Large intestine (tissue), 3 donors: ENCODE measurements around the gene ARL4C. TPM values are rescaled to one million over a fixed set of nuclear protein-coding genes. Genes with fewer than 3 reads are reported as not detected.

Source experiments
- DNase-seq, 2 donors: peaks; one replicate each; pipeline versions ENCODE4 v3.0.0 to v3.0.0-alpha.2; 2013
- H3K27ac ChIP-seq: one replicate; pipeline ENCODE4 v1.5.1; 2013; ENCODE audit warnings: low read length
- H3K27me3 ChIP-seq: 2 replicates; pipeline ENCODE4 v1.6.1; 2013; ENCODE audit warnings: low read length; ENCODE audit not compliant: control insufficient read depth, insufficient read depth
- H3K36me3 ChIP-seq: 2 replicates; pipeline ENCODE4 v1.6.1; 2013; ENCODE audit warnings: low read length; ENCODE audit not compliant: control insufficient read depth, insufficient read depth
- H3K4me1 ChIP-seq: one replicate; pipeline ENCODE4 v1.6.1; 2013; ENCODE audit warnings: low read length; ENCODE audit not compliant: control insufficient read depth, insufficient read depth
- H3K4me3 ChIP-seq: one replicate; pipeline ENCODE4 v1.5.1; 2013; ENCODE audit warnings: low read length
- H3K9me3 ChIP-seq: one replicate; pipeline ENCODE4 v1.6.1; 2013; ENCODE audit warnings: mild to moderate bottlenecking, low read depth, low read length, moderate library complexity; ENCODE audit not compliant: control insufficient read depth
- WGBS: methylation state at CpG from one replicate; pipeline ENCODE4 v1.1.5; 2013; ENCODE audit warnings: low lambda C conversion rate; ENCODE audit not compliant: insufficient coverage; 5-methylcytosine and 5-hydroxymethylcytosine counted together
- polyA plus RNA-seq: library from polyadenylated mRNA; unstranded; fragments of 120-200 nt; gene quantifications from one replicate; pipeline ENCODE4 v1.2.1, GENCODE V29; 2013

Gene ARL4C
- polyA plus RNA-seq, 1 donor = 5.8 TPM

DNA sequence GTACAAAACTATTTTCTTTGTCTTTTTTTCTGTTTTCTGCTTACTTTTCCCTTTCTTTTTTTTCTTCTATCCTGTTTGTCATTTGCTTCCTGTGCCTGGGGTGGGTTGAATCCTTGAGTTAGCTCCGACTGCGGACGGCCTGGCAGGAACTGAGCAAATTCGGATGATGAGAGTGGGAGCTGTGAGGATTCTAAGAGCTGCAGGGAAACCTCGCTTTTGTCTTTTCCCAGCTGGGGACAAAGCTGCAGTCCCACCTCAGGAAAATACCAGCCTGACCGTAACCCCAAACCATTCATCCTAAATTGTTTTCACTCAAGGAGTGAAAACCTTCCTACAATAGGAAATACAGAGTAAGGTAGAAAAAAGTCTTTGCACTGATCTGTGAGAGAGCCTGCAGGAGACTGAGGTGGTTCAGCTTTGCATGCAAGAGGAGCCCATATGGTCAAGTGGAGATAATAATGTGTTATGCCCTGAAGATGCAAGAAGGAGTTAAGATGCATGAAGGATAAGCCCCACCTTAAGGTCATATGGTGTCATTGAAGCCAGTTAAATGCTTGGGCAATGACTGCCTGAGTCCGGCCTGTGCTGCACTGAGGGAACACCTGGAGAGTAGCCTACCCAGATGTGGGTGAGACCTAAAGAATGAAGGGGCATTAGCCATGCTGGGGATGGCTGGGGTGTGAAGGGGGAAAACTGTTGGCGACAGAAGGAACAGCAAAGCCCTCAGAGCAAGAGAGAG lies 31.7 kb upstream of the ARL4C start:
- Histone ChIP-seq H3K4me1 (no peaks in the 10 kb centered on the region), H3K4me3 (no peak overlapping the region), H3K9me3 (no peaks in the 10 kb centered on the region), H3K36me3 (no peaks in the 10 kb centered on the region), H3K27me3 (no peaks in the 10 kb centered on the region), H3K27ac (no peak overlapping the region)
- WGBS = no CpG with 5 or more reads among the region's 8 CpGs
- DNase-seq = no peak

DNA sequence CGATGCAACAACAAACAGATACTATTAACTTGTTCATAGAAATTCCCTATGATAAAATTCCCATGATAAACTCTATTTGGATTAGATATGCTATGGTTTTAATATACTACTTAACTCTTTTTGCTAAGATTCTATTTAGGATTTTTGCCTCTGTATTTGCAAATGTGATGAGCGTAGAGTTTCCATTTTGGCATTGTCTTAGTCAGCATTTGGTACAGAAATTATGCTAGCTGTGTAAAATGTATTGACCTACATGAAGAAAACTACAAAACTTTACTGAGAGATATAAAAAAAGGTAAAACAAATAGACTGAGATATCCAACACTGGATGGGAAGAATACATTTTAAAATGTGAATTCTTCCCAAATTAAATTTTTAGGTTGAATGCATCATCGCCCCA lies 29.8 kb upstream of the ARL4C start:
- H3K27ac ChIP-seq = no peak overlapping the region
- DNase-seq = no peak
- 100% methylated on average over 1 of the region's 3 CpGs for WGBS

DNA sequence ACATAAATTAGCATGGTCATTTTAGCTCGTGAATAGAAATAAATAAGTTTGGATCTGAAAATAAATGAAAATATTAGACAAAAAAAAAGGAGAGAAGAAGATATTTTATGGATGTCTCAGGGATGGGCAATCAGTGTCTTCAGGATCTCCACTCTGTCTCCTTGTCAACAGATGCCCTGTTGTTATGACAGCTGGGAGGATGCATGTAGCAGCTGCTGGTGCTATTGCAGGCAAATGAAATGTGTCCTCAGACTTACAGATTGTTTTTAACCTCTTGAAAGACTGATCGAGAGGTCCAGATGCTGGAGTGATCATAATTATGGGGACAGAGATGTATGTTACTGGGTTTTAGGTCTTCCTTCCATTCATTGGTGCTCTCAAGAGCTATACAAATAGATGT lies 24.7 kb upstream of the ARL4C start:
- no peaks in the 10 kb centered on the region for H3K36me3 ChIP-seq
- H3K4me1 ChIP-seq = no peaks in the 10 kb centered on the region
- WGBS = 67% methylated on average over 1 of the region's 2 CpGs
- no peak overlapping the region for H3K27ac ChIP-seq
- DNase-seq = no peak
- H3K27me3 ChIP-seq = no peaks in the 10 kb centered on the region
- no peak overlapping the region for H3K4me3 ChIP-seq
- H3K9me3 ChIP-seq = no peaks in the 10 kb centered on the region

More for the DNA sequence above, 29.8 kb upstream of the ARL4C start:
- Histone ChIP-seq H3K36me3 (no peaks in the 10 kb centered on the region), H3K4me3 (no peak overlapping the region), H3K4me1 (no peaks in the 10 kb centered on the region), H3K9me3 (no peaks in the 10 kb centered on the region), H3K27me3 (no peaks in the 10 kb centered on the region)

DNA sequence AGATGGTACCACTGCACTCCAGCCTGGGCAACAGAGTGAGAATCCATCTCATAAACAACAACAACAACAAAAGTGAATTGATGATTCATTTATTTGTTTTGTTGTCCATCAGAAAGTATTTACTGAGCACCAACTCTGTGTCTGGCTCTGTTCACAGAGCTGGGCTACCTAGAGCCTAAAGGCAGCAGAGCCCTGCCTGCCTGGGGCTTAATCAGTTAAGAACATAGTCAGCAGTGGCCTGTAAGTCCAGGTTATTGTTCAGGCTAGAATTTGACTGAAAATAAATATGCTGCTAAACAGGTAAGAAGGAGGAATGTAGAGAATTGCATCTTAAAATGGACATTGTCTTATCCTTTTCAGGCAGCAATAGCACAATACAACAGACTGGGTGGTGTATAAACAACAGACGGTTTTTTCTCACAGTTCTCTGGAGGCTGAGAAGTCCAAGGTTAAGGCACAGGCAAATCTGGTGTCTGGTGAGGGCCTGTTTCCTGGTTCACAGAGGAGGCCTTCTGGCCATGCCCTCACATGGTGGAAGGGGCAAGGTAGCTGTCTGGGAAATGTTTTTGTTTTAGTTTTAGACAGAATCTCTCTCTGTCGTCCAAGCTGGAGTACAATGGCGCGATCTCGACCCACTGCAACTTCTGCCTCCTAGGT lies 22.2 kb upstream of the ARL4C start:
- Histone ChIP-seq H3K9me3 (peaks cover 9% of the 10 kb centered on the region), H3K4me1 (no peaks in the 10 kb centered on the region), H3K36me3 (no peaks in the 10 kb centered on the region), H3K27ac (no peak overlapping the region), H3K27me3 (no peaks in the 10 kb centered on the region), H3K4me3 (no peak overlapping the region)
- no CpG with 5 or more reads among the region's 5 CpGs for WGBS
- no peak for DNase-seq

DNA sequence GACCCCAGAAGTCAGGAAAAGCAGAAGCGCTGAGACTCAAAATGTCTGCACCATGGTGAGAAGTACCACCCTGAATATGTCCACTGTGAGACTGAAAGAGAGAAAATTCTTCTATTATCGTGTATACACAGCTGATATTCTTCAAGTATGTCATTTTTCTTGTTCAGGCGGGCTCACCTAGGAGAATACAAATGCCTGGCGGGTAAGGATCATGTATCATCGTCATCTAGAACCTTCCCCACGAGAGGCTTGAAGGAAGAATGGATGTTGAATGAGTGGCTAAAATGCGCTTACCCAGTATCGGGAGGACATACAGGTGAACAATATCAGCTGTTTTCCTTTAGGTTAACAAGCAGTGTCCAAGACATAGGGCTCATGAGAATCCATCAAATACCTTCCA lies 21.1 kb upstream of the ARL4C start:
- DNase-seq = no peak
- no CpG with 5 or more reads among the region's 8 CpGs for WGBS
- H3K27ac ChIP-seq = no peak overlapping the region

DNA sequence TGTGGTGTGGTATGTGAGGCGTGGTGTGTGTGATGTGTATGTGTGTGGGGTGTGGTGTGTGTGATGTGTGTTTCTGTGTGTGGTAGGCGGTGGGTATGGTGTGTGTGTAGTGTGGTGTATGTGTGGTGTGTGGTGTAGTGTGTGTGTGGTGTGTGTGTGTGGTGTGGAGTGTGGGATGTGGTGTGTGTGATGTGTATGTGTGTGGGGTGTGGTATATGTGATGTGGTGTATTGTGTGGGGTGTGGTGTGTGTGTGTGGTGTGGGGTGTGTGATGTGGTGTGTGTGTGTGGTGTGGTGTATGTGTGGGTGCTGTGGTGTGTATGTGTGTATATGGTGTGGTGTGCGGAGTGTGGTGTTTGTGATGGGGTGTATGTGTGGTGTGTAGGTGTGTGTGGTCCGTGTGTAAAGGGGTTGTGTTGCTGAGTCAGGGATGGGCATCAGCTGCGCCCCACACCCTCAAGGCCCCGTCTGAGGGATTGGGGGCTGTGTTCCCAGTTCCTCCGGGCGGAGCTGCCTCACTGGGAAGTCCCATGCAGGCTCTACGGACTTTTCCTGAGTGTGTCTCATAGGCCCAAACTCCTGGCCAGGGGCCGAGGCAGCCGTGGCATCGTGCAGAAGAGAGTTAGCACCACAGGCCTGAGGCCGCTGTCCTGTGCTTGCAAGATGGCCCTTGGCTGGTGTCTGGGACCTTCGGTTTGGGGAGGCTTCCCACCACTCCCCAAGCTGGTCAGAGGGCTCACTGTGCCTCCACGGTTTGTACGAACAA lies 18.2 kb upstream of the ARL4C start:
- WGBS = no CpG with 5 or more reads among the region's 16 CpGs
- Histone ChIP-seq H3K27me3 (no peaks in the 10 kb centered on the region), H3K4me1 (no peaks in the 10 kb centered on the region), H3K36me3 (no peaks in the 10 kb centered on the region), H3K4me3 (no peak overlapping the region), H3K27ac (no peak overlapping the region), H3K9me3 (peaks cover 11% of the 10 kb centered on the region)
- DNase-seq = no peak

More for the DNA sequence above, 21.1 kb upstream of the ARL4C start:
- H3K36me3 ChIP-seq = no peaks in the 10 kb centered on the region
- peaks cover 11% of the 10 kb centered on the region for H3K9me3 ChIP-seq
- H3K27me3 ChIP-seq = no peaks in the 10 kb centered on the region
- no peaks in the 10 kb centered on the region for H3K4me1 ChIP-seq
- H3K4me3 ChIP-seq = no peak overlapping the region

DNA sequence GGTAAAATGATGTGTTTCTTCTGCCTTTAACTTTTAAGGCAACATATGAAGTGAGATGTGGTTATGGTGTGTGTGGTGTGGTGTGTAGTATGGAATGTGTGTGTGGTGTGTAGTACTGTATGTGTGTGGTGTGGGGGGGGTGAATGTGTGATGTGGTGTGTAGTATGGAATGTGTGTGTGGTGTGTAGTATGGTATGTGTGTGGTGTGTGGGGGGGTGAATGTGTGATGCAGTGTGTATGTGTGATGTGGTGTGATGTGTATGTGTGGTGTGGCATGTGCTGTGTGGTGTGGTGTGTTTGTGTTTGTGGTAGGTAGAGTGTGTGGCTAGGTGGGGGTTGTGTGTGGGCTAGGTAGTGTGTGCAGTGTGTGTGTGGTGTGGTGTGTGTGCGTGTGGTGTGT lies 17.2 kb upstream of the ARL4C start:
- WGBS = no CpG with 5 or more reads among the region's 1 CpG

DNA sequence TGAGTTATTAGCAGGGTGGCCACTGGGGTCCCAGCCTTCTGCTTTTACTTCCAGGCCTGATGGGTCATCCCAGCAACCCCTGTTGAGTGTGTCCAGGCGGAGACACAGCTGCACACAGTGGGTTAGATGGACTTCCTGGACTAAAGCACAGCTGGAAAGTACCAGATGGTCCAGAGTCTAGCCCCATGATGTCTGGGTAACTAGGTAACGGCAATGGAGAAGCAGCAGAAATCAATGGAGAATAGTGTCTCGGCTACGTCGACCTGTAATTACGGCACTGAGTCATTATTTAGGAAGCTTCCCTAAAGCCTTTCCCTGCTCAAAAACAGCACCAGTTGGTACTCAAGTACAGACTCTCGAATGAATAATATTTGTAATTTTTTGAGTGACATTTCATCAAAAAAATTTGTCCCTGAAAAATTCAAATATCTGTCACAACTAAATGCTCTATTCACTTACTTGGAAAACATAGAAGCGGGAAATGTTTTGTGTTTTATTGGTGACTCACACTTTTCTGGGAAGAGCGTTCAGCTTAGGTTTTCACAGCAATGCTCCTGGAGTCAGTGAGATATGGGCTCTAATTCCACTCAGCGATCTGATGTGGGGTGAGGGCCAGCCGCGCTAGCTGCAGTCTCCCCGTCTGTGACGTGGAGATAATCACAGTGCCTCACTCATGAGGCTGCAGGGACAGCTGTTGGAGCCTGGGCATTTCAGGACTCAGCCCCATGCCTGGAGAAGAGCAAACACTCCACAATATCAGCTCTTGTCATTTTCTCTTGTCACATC lies 16.2 kb upstream of the ARL4C start:
- Histone ChIP-seq H3K27ac (no peak overlapping the region), H3K36me3 (no peaks in the 10 kb centered on the region), H3K27me3 (peaks cover 11% of the 10 kb centered on the region), H3K4me1 (no peaks in the 10 kb centered on the region), H3K4me3 (no peak overlapping the region), H3K9me3 (peaks cover 11% of the 10 kb centered on the region)
- WGBS = no CpG with 5 or more reads among the region's 14 CpGs
- DNase-seq = no peak

More for the DNA sequence above, 17.2 kb upstream of the ARL4C start:
- peaks cover 4% of the 10 kb centered on the region for H3K27me3 ChIP-seq
- H3K27ac ChIP-seq = no peak overlapping the region
- H3K36me3 ChIP-seq = no peaks in the 10 kb centered on the region
- H3K9me3 ChIP-seq = peaks cover 11% of the 10 kb centered on the region
- no peaks in the 10 kb centered on the region for H3K4me1 ChIP-seq
- no peak overlapping the region for H3K4me3 ChIP-seq
- no peak for DNase-seq

DNA sequence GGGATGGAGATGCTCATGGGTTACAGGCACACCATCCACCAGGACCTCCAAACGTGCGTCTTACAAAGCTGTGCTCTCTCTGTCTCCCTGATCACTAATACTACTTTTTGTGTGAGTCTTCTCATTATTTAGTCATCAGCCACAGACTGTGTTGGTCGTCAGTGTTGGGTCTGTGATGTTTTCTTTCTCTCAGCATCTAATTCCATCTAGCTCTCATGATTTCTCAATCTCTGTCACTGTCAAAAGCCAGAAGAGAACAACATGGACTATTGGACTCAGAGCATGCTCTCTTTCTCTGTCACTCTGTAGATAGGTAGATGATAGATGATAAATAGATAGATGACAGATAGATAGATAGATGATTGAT lies 6.0 kb upstream of the ARL4C start:
- H3K27me3 ChIP-seq = peaks cover 12% of the 10 kb centered on the region
- H3K4me3 ChIP-seq = no peak overlapping the region
- no peaks in the 10 kb centered on the region for H3K9me3 ChIP-seq
- H3K4me1 ChIP-seq = no peaks in the 10 kb centered on the region
- no CpG with 5 or more reads among the region's 3 CpGs for WGBS
- H3K36me3 ChIP-seq = no peaks in the 10 kb centered on the region
- no peak for DNase-seq
- H3K27ac ChIP-seq = no peak overlapping the region
